Activated B cell treated with CpG ODN at 0.5 μM for 24 hours (primary cell): Measurements from ENCODE around the gene MVB12B. TPM values are rescaled to one million over a fixed set of nuclear protein-coding genes. Genes with fewer than 3 reads are reported as not detected.

Experiments
- ATAC-seq: fragments of 200-7000 bp; cut with Tn5 transposase; one replicate; pipeline ENCODE4 v1.10.0; 2021; ENCODE audit warnings: low read depth, mild to moderate bottlenecking, moderate library complexity
- CTCF ChIA-PET: fragments of 350-600 bp; sonication (Branson Sonifier 250); formaldehyde crosslinking; loops from one replicate; lab custom pipeline; 2021; ENCODE audit warnings: antibody characterized with exemption; lab: Charles Lee
- POLR2A ChIA-PET: fragments of 350-600 bp; sonication (Branson Sonifier 250); formaldehyde crosslinking; loops from one replicate; lab custom pipeline; 2021; ENCODE audit warnings: antibody characterized with exemption; lab: Charles Lee
- DNase-seq: peaks from one replicate; pipeline ENCODE4 v3.0.0; 2022
- H3K27ac Mint-ChIP-seq: one replicate; pipeline ENCODE4 v1.8.0; 2020; ENCODE audit warnings: mixed read lengths
- H3K27me3 Mint-ChIP-seq: one replicate; pipeline ENCODE4 v1.8.0; 2021; ENCODE audit warnings: mixed read lengths
- H3K36me3 Mint-ChIP-seq: one replicate; pipeline ENCODE4 v1.8.0; 2021; ENCODE audit warnings: low read depth, mixed read lengths
- H3K4me1 Mint-ChIP-seq: one replicate; pipeline ENCODE4 v1.8.0; 2021; ENCODE audit warnings: mixed read lengths
- H3K4me3 Mint-ChIP-seq: one replicate; pipeline ENCODE4 v1.8.0; 2020; ENCODE audit warnings: mild to moderate bottlenecking, mixed read lengths
- H3K9me3 Mint-ChIP-seq: one replicate; pipeline ENCODE4 v1.8.0; 2020; ENCODE audit warnings: mixed read lengths
- CTCF ChIP-seq: fragments of 200-600 bp; IDR thresholded peaks from one replicate; pipeline ENCODE4 v1.8.0; 2022; ENCODE audit warnings: antibody characterized with exemption, mild to moderate bottlenecking
- intact Hi-C: fragments of 100-400 bp; cut with micrococcal nuclease; formaldehyde crosslinking; loops from one replicate; pipeline ENCODE4 v1.15.1; 2024
- total RNA-seq: library from RNA; stranded (reverse); gene quantifications from 2 replicates; pipeline ENCODE4 v1.2.3, GENCODE V29; 2022

The MVB12B gene
- total RNA-seq, 1 donor from 2014 or later: 2.5 TPM

GRCh38 chr9:126461029-126461428 is 134.4 kb downstream of the MVB12B start:
- DNase-seq (no peak), ATAC-seq (no peak)
- no peak overlapping the region for H3K4me3 Mint-ChIP-seq
- TF ChIP-seq CTCF: no peak
- H3K27ac Mint-ChIP-seq: no peak overlapping the region
- H3K9me3 Mint-ChIP-seq: no peaks in the 10 kb centered on the region
- ChIA-PET POLR2A (interaction anchor here (0.9 kb wide), 1 partner anchor 11 kb away, joined by 3 read pairs; no protein-coding TSS in a partner anchor), CTCF (interaction anchor here (0.7 kb wide), 1 partner anchor 33 kb away, joined by 3 read pairs; no protein-coding TSS in a partner anchor)
- no peaks in the 10 kb centered on the region for H3K36me3 Mint-ChIP-seq
- no peaks in the 10 kb centered on the region for H3K27me3 Mint-ChIP-seq
- intact Hi-C loops: no loop called here
- no peaks in the 10 kb centered on the region for H3K4me1 Mint-ChIP-seq

- ChIA-PET CTCF (no interaction called here), POLR2A (interaction anchor here (0.9 kb wide), 1 partner anchor 10 kb away, joined by 3 read pairs; no protein-coding TSS in a partner anchor)
- Mint-ChIP-seq H3K4me3 (no peak overlapping the region), H3K36me3 (no peaks in the 10 kb centered on the region), H3K27ac (no peak overlapping the region), H3K4me1 (no peaks in the 10 kb centered on the region), H3K27me3 (no peaks in the 10 kb centered on the region), H3K9me3 (no peaks in the 10 kb centered on the region)
- no peak for TF ChIP-seq CTCF
- DNase-seq (no peak), ATAC-seq (no peak)
- intact Hi-C loops: no loop called here
Measured at GRCh38 chr9:126461608-126462007, 135.0 kb downstream of the MVB12B start.

DNA sequence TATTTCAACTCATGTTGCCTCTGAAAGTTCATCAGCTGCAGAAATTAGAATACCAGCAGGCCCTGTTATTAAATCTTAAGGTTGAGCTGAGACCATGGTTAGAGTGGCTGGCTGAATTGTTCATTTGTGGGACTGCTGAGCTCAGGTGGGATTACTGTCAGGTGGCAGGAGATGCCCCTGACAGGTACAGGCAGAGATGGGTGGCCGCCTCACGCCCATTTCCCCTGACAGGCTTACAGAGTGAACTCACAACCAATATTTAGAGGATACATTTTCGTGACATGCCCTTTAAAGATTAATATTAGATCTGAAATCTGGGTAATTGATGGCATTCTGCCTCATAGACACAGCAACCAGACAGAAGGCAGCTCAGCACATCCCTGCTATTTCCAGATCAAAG is 136.0 kb downstream of the MVB12B start:
- Mint-ChIP-seq H3K27ac (no peak overlapping the region), H3K4me1 (peaks cover under 1% of the 10 kb centered on the region), H3K36me3 (no peaks in the 10 kb centered on the region), H3K27me3 (no peaks in the 10 kb centered on the region), H3K9me3 (no peaks in the 10 kb centered on the region), H3K4me3 (no peak overlapping the region)
- no peak for DNase-seq
- POLR2A ChIA-PET: no interaction called here
- CTCF ChIA-PET: interaction anchor here (1.0 kb wide), 1 partner anchor 28 kb away, joined by 3 read pairs; no protein-coding TSS in a partner anchor
- intact Hi-C loops: no loop called here
- no peak for TF ChIP-seq CTCF
- ATAC-seq: no peak

DNA sequence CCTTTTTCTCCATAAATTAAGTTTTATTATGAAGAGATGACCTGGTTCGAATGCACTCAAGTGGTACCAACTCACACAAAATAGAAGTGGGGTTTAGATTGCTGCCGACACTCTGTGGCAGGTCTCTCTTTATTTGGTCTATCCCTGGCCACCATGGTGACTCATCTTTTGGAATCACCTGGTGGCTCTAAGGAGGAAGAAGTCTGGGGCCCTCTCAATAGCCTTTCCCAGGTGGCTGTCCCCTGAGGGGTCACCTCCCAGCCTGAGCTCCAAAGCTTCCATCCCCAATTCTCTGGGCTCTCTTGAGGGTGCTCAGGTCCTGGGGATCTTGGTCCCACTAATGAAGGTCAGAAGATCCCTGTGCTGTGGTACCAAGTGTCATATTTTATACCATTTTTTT is 136.8 kb downstream of the MVB12B start:
- no peak overlapping the region for H3K27ac Mint-ChIP-seq
- POLR2A ChIA-PET: no interaction called here
- intact Hi-C loops: no loop called here
- DNase-seq (no peak), ATAC-seq (no peak)
- H3K4me1 Mint-ChIP-seq: peaks cover 8% of the 10 kb centered on the region
- no peaks in the 10 kb centered on the region for H3K27me3 Mint-ChIP-seq
- no peak overlapping the region for H3K4me3 Mint-ChIP-seq
- CTCF ChIA-PET: no interaction called here
- TF ChIP-seq CTCF: no peak
- no peaks in the 10 kb centered on the region for H3K9me3 Mint-ChIP-seq
- no peaks in the 10 kb centered on the region for H3K36me3 Mint-ChIP-seq

GRCh38 chr9:126464694-126465441 is 138.2 kb downstream of the MVB12B start:
- POLR2A ChIA-PET: interaction anchor here (0.6 kb wide), 1 partner anchor 46 kb away, joined by 7 read pairs; no protein-coding TSS in a partner anchor
- no peak for TF ChIP-seq CTCF
- no peak overlapping the region for H3K4me3 Mint-ChIP-seq
- CTCF ChIA-PET: interaction anchor here (1.6 kb wide), 1 partner anchor 66 kb away, joined by 6 read pairs; no protein-coding TSS in a partner anchor
- H3K4me1 Mint-ChIP-seq: peaks cover 22% of the 10 kb centered on the region
- DNase-seq: no peak
- H3K9me3 Mint-ChIP-seq: no peaks in the 10 kb centered on the region
- H3K36me3 Mint-ChIP-seq: no peaks in the 10 kb centered on the region
- H3K27ac Mint-ChIP-seq: no peak overlapping the region
- H3K27me3 Mint-ChIP-seq: no peaks in the 10 kb centered on the region
- intact Hi-C loops: no loop called here
- ATAC-seq: no peak
